Neural progenitor cell (in vitro differentiated cells): ENCODE results near the gene EXOC8.

ENCODE experiments used
- CTCF ChIP-seq: fragments of 200-600 bp; sonication (generic); IDR thresholded peaks from 2 replicates; pipeline ENCODE4 v1.5.1; 2017; ENCODE audit warnings: antibody characterized with exemption, mild to moderate bottlenecking
- EZH2 ChIP-seq: fragments of 200-600 bp; sonication (generic); IDR thresholded peaks from 2 replicates; pipeline ENCODE4 v1.6.1; 2017; ENCODE audit warnings: antibody characterized with exemption, mild to moderate bottlenecking, moderate library complexity

- TF ChIP-seq CTCF (no peak), EZH2 (no peak)
Measured at GRCh38 chr1:231327617-231328016, 10.0 kb downstream of the EXOC8 start.
